Measurements from ENCODE around the gene RFT1. TPM values are rescaled to one million over a fixed set of nuclear protein-coding genes. Genes with fewer than 3 reads are reported as not detected.

RFT1 gene
- total RNA-seq, 1 donor from 2014 or later: 32.4 TPM

DNA sequence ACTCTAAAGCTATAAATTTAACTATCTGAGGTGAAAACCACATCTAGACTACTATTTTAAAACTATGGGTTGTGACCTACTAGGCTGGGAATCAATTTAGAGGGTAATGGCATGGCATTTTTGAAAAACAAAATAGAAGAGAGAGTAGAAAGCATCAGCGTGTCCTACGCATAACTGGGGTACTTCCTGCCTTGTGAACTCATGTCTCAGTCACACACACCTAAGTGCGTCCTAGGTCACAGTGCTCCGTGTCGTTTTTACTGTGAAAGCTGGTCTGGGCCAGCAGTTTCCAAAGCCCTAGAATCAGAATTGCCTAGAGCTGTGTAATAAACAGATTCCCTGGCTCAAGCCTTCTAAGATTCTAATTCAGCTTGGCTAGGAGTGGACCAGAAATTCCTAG lies 32.3 kb downstream of the RFT1 start:
- Mint-ChIP-seq H3K27me3 (ENCODE audit: low read depth) (no peaks in the 10 kb centered on the region), H3K36me3 (ENCODE audit: low read depth) (peaks cover 2% of the 10 kb centered on the region), H3K9me3 (no peaks in the 10 kb centered on the region), H3K27ac (ENCODE audit: unreplicated experiment) (no peak overlapping the region), H3K4me3 (no peak overlapping the region), H3K4me1 (peaks cover 17% of the 10 kb centered on the region)
- TF ChIP-seq, protein P1, sequence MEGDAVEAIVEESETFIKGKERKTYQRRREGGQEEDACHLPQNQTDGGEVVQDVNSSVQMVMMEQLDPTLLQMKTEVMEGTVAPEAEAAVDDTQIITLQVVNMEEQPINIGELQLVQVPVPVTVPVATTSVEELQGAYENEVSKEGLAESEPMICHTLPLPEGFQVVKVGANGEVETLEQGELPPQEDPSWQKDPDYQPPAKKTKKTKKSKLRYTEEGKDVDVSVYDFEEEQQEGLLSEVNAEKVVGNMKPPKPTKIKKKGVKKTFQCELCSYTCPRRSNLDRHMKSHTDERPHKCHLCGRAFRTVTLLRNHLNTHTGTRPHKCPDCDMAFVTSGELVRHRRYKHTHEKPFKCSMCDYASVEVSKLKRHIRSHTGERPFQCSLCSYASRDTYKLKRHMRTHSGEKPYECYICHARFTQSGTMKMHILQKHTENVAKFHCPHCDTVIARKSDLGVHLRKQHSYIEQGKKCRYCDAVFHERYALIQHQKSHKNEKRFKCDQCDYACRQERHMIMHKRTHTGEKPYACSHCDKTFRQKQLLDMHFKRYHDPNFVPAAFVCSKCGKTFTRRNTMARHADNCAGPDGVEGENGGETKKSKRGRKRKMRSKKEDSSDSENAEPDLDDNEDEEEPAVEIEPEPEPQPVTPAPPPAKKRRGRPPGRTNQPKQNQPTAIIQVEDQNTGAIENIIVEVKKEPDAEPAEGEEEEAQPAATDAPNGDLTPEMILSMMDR (conservative IDR thresholded peaks at IDR 0.05): no peak
- no peak for DNase-seq (ENCODE audit: low read depth, low spot score)

DNA sequence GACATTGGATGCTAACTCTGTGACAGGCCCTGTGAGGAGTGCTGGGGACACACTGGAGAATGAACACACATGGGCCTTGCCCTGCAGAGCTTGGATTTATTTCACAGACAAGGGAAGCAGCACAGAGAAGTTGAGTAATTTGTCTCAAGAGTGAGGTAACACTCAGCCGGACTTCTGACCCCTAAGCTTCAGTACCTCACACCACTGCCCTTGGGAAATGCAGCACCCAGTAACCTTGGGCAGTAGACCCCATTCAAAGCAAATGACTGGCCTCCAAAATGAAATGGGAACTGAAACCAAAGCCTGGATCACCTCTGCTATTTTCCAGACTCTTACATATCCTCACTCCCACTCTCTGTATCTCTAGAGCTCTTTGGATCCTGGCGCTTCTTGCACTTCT lies 37.3 kb downstream of the RFT1 start:
- no peak for DNase-seq (ENCODE audit: low read depth, low spot score)
- H3K27ac Mint-ChIP-seq (ENCODE audit: unreplicated experiment): no peak overlapping the region

DNA sequence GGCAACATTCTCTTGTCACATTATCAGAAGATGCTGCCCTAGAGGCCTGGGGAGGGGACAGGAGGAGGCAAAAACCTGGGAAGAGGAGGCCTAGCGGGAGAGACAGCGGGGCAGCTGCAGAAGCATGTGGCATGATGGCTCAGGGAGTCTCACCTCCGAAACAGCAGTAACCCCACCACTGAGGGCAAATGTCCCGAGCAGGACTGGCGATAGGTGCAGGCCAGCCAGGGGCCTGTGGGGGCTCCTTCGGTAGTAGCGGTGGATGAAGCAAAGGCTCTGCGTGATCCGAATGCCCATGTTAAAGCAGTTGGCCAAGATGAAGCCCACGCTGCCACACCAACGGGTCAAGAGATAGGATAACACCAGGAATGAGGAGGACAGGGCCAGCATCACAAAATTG lies 38.0 kb downstream of the RFT1 start:
- Mint-ChIP-seq H3K4me1 (no peaks in the 10 kb centered on the region), H3K27me3 (ENCODE audit: low read depth) (no peaks in the 10 kb centered on the region), H3K27ac (ENCODE audit: unreplicated experiment) (no peak overlapping the region), H3K36me3 (ENCODE audit: low read depth) (no peaks in the 10 kb centered on the region), H3K9me3 (no peaks in the 10 kb centered on the region), H3K4me3 (no peak overlapping the region)
- TF ChIP-seq, protein P1 (conservative IDR thresholded peaks at IDR 0.05): no peak
- no peak for DNase-seq (ENCODE audit: low read depth, low spot score)

More for the DNA sequence above, 37.3 kb downstream of the RFT1 start:
- no peaks in the 10 kb centered on the region for H3K27me3 Mint-ChIP-seq (ENCODE audit: low read depth)
- H3K4me1 Mint-ChIP-seq: no peaks in the 10 kb centered on the region
- H3K9me3 Mint-ChIP-seq: no peaks in the 10 kb centered on the region
- H3K4me3 Mint-ChIP-seq: no peak overlapping the region
- TF ChIP-seq, protein P1 (conservative IDR thresholded peaks at IDR 0.05): no peak
- no peaks in the 10 kb centered on the region for H3K36me3 Mint-ChIP-seq (ENCODE audit: low read depth)

DNA sequence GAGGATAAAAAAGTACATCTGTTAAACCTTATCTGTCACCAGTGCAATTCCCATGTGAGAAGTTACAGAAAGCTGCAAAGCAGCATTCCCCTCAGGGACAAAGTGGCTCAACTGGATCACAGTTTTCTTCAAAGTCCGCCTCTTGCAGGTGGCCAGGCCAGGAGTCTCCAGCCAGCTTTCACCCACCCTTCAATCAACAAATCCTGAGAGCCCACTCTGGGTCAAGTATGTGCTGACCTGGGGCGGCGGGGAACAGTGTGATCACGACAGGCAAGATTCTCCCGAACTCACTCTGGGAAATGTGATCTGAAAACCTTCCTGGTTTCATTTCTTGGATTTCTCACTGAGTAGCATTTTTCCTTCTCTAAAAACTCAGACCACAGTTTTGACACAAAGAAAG lies 39.2 kb downstream of the RFT1 start:
- Mint-ChIP-seq H3K4me1 (no peaks in the 10 kb centered on the region), H3K9me3 (no peaks in the 10 kb centered on the region), H3K27me3 (ENCODE audit: low read depth) (no peaks in the 10 kb centered on the region), H3K4me3 (no peak overlapping the region), H3K27ac (ENCODE audit: unreplicated experiment) (no peak overlapping the region), H3K36me3 (ENCODE audit: low read depth) (no peaks in the 10 kb centered on the region)
- no peak for DNase-seq (ENCODE audit: low read depth, low spot score)
- TF ChIP-seq, protein P1 (conservative IDR thresholded peaks at IDR 0.05): no peak

DNA sequence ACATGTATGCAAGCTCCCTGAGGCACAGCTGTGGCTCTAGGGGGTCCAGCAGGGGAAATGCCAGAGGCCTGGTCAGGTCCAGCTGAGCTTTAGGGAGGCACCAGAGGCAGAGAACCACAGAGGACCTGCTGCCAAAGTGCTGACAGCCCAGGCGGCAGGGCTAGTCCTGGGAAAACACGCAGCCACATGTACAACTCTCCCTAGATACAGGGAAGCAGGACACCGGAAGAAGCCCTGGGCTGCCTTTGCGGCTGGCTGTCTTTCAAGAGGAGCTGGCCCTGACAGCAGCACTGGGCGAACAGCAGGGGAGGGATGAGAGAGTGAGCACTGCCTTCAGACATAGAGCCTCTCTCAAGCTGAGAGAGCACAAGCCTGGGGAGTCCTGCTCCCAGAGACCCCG lies 40.7 kb downstream of the RFT1 start:
- H3K4me3 Mint-ChIP-seq: no peak overlapping the region
- no peak for DNase-seq (ENCODE audit: low read depth, low spot score)
- no peaks in the 10 kb centered on the region for H3K36me3 Mint-ChIP-seq (ENCODE audit: low read depth)
- H3K27ac Mint-ChIP-seq (ENCODE audit: unreplicated experiment): no peak overlapping the region
- no peaks in the 10 kb centered on the region for H3K9me3 Mint-ChIP-seq
- H3K27me3 Mint-ChIP-seq (ENCODE audit: low read depth): no peaks in the 10 kb centered on the region
- H3K4me1 Mint-ChIP-seq: no peaks in the 10 kb centered on the region
- TF ChIP-seq, protein P1 (conservative IDR thresholded peaks at IDR 0.05): no peak

DNA sequence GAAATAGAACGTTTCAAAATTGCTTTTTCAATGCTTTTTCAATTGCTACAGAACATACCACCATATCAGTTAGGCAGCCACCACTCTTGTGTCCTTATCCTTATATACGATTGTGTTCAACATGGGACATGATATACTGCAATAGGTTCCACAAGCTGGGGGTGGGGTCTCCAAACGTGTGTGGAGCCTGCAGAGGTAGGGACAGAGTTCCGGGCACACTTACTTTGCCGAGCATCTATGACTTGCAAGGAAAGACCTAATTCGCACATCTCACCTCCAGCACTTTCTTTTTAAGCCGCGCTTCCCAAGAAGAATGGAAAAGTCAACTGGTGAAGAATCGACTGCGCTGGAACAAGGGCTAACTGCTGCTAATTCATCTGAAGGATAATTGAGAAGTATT lies 44.8 kb downstream of the RFT1 start:
- TF ChIP-seq, protein P1 (conservative IDR thresholded peaks at IDR 0.05): no peak
- Mint-ChIP-seq H3K27me3 (ENCODE audit: low read depth) (no peaks in the 10 kb centered on the region), H3K4me3 (no peak overlapping the region), H3K4me1 (no peaks in the 10 kb centered on the region), H3K27ac (ENCODE audit: unreplicated experiment) (no peak overlapping the region), H3K9me3 (no peaks in the 10 kb centered on the region), H3K36me3 (ENCODE audit: low read depth) (no peaks in the 10 kb centered on the region)
- DNase-seq (ENCODE audit: low read depth, low spot score): no peak

Measured in neural crest cell (in vitro differentiated cells).